Activated T-helper 1 cell treated with anti-CD3 and anti-CD28 coated beads, Interleukin-2, amount 50 U/mL, for 16 hours (primary cell): ENCODE data around the gene MIOS.
"Not testable (repeated sequence)": the region's sequence is repeated elsewhere in the genome, so short reads cannot be mapped to it uniquely, and the experiment has no call there.

Experiments used
- DNase-seq, 2 donors: peaks; one replicate each; pipeline ENCODE4 v3.0.0-alpha.2; 2020; ENCODE audit warnings: low read depth in 1 of 2, low spot score in 1 of 2

Gene MIOS

GRCh38 chr7:7554649-7555575, 11.8 kb upstream of the MIOS start:
- DNase-seq: no peak

- no peak for DNase-seq
Observed at GRCh38 chr7:7556852-7557251, 9.8 kb upstream of the MIOS start.

- no peak for DNase-seq
Observed at GRCh38 chr7:7557252-7557651, 9.4 kb upstream of the MIOS start.

- DNase-seq: not testable (repeated sequence)
Observed at GRCh38 chr7:7561591-7561990, 5.1 kb upstream of the MIOS start.

- no peak for DNase-seq
Observed at GRCh38 chr7:7562736-7563135, 3.9 kb upstream of the MIOS start.

- no peak for DNase-seq
Observed at GRCh38 chr7:7563269-7563668, 3.4 kb upstream of the MIOS start.

GRCh38 chr7:7563813-7564212, 2.9 kb upstream of the MIOS start:
- DNase-seq: no peak

- DNase-seq: no peak
Observed at GRCh38 chr7:7564323-7564780, 2.3 kb upstream of the MIOS start.

- no peak for DNase-seq
Observed at GRCh38 chr7:7565018-7565680, 1.5 kb upstream of the MIOS start.

- DNase-seq: no peak
Observed at GRCh38 chr7:7565746-7566650, 686 bp upstream of the MIOS start.

- DNase-seq: no peak
Observed at GRCh38 chr7:7567898-7568531, 1.3 kb downstream of the MIOS start.

- DNase-seq: no peak
Observed at GRCh38 chr7:7568553-7568952, 1.9 kb downstream of the MIOS start.

- DNase-seq: no peak
Observed at GRCh38 chr7:7569081-7569527, 2.4 kb downstream of the MIOS start.

GRCh38 chr7:7569615-7570014, 2.9 kb downstream of the MIOS start:
- DNase-seq: no peak

GRCh38 chr7:7570584-7570983, 3.9 kb downstream of the MIOS start:
- no peak for DNase-seq

- no peak for DNase-seq
Observed at GRCh38 chr7:7573701-7574100, 7.0 kb downstream of the MIOS start.

GRCh38 chr7:7576344-7576743, 9.7 kb downstream of the MIOS start:
- no peak for DNase-seq

GRCh38 chr7:7577888-7578287, 11.2 kb downstream of the MIOS start:
- no peak for DNase-seq

- DNase-seq: no peak
Observed at GRCh38 chr7:7579638-7580037, 13.0 kb downstream of the MIOS start.

- DNase-seq: no peak
Observed at GRCh38 chr7:7581531-7582179, 15.0 kb downstream of the MIOS start.
